GM18526 (cell line): Measurements from ENCODE around the gene GLRX2.

Experiments used
- POLR2A ChIP-seq: IDR thresholded peaks from 3 replicates; pipeline ENCODE4 v1.6.1; 2011; ENCODE audit not compliant: insufficient read length; ENCODE audit errors: extremely low read depth

The GLRX2 gene

DNA sequence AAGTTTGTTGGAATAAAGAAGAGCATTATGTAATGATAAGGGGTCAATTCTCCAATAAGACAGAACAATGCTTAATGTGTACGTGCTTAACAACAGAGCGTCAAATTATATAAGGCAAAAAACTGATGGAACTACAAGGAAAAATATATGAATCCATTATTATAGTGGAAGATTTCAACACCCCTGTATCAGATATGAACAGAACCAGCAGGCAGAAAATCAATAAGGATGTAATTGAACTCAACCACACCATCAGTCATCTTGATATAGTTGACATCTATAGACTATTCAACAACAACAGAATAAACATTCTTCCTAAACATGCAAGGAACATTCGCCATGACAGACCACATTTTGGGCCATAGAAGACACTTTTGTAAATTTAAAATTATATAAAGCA is 13.0 kb upstream of the GLRX2 start:
- TF ChIP-seq POLR2A: no peak

DNA sequence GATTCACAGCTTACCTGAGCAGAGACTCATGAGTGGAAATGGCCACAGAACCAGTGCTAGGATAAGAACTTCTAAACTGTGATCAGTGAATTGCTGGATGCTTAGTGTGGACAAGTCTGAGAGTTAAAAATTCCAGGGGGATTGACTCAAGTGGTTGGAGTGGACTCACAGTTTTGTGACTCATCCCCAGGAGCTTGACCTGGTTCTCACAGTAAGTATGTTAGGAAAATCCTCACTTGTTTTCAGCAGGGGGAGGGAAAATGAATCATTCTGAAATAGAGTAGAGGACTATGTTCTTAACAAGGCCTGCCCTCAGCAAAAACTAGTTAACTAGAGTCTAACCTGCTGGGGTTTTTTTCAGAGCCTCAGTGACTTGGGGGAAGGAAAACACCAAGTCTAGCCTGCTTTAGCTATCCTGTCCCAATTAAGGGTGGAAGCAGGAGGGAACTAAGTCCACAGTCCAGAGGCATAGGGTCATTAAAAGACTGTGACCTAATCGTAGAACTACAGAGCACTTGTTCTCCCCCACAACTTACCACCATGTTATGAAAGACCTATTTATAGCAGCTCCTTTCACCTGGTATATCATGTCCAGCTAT is 10.5 kb upstream of the GLRX2 start:
- TF ChIP-seq POLR2A: no peak

DNA sequence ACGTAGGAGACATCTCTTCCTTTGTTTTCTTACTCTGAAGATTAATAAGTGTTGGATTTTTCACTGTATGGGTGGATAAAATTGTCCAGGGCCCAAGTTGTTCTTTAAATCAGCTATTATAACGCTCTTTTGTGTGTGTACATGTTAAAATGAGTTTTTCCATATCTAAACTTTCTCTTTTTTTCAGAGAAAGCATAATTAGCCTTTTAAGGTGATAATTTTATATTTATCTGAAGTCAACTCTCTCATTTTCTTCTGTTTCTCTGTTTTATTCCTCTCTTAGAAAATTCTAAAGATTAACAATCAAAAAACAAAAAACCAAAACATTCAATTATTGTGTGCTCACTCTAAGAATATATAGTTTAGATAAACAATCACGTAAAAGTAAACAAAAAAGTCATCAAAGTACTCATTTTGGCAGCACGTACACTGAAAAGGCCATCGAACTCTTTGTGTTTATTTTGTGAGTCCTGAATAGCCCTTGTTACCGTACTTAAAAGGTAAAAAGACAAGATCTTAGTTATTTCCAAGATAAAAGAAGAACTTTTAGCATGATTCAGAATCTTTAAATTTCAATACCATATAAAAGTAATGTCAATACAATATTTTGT is 9.4 kb upstream of the GLRX2 start:
- TF ChIP-seq POLR2A: no peak

- TF ChIP-seq POLR2A: no peak
Measured at GRCh38 chr1:193113992-193114332, 8.7 kb upstream of the GLRX2 start.

DNA sequence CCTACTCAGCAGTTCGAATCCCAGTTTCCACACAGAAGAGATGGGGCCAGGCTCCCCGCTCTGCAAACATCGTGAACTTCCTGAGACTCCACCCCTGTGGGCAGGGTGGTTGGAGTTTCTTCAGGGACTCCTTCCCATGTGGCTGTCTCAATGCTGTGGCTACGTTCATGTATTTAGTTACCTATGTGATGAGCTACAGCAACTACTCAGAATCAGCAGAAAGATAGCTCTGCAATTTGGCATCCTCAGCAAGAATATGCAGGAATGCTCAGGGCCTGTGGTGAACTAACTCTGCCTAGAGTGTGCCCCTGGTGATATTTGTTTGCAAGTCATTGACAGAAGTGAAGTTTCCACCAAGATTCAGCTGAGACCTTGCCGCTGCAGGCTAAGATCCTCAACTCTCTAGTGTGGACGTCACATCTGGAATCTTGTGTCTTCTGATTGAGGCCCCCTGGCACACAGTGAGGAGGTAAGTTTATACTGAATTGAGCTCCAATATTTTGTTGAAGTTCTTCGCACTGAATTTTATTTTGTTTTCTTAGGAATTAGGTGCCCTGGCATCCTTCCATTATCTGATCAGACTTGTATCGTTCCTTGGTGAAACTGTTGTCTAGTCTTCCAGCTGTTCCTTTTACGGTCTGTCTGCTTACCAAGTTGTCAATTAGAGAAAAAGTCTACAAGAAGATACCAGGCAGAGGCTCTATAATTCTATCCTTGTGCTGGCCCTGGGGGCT is 8.2 kb upstream of the GLRX2 start:
- TF ChIP-seq POLR2A: no peak

DNA sequence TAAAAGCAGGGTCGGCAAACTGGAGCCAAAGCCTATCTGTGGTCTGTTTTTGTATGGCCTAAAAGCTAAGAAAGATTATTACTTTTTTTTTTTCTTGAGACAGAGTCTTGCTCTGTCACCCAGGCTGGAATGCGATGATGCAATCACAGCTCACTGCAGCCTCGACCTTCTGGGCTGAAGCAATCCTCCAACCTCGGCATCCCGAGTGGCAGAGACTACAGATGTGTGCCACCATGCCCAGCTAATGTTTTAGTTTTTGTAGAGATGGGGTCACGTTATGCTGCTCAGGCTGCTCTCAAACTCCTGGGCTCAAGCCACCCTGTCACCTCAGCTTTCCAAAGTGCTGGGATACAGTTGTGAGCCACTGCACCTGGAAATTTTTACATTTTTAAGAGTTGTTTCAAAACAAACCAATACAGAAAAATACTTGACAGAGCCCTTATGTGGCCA is 6.5 kb upstream of the GLRX2 start:
- TF ChIP-seq POLR2A: no peak

- no peak for TF ChIP-seq POLR2A
Measured at GRCh38 chr1:193110864-193111263, 5.7 kb upstream of the GLRX2 start.

GRCh38 chr1:193110246-193110645 is 5.0 kb upstream of the GLRX2 start:
- no peak for TF ChIP-seq POLR2A

GRCh38 chr1:193109619-193110018 is 4.4 kb upstream of the GLRX2 start:
- TF ChIP-seq POLR2A: no peak

DNA sequence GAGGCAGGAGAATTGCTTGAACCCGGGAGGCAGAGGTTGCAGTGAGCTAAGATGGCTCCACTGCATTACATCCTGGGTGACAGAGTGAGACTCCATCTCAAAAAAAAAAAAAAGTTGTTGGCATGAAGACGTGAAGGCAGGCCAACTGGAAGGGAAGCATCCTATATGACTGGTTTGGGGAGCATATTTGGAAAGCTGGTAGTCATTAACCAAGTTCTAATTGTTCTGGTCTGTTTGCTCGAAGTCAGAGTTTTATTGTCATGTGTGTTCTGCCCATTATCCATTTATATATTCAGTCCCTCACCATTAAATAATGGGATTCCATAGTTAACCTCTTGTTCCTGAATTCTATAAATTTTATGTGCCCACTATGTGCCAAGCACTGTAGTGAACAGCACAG is 3.3 kb upstream of the GLRX2 start:
- TF ChIP-seq POLR2A: no peak

DNA sequence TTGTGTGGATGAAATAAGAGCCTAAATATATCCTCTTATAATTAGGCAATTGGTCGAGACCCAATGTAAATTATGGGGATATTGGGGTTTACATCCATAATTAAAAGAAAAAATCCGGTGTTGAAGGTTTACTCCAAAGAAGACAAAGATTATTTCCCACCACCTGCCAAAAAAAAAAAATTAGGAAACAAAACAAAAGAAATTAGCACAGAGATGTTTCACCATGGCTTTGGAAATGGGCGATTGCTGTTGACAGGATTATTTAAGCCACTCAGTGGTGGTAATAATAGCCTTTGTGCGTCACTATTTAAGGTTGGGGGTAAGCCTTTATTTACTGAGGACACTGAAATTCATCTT is 585 bp upstream of the GLRX2 start:
- no peak for TF ChIP-seq POLR2A

DNA sequence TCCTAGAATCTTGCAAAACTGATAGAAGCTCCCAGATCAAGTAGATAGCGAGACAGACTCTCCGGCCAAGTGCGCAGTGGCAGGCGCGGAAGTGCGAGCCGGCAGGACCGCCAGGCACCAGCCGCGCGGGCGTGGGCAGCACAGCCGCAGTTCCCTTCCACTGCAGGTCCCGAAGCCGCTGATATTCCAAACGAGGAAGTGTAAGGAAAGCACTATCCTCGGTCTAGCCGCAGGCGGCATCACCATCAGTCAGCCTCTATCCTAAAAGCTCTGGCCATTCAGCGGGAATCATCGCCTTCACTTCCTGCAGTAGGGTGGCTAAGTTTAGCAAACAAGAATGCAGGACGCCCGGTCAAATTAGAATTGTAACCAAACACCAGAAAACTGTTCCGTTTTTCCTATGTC is 710 bp downstream of the GLRX2 start:
- TF ChIP-seq POLR2A: no peak

DNA sequence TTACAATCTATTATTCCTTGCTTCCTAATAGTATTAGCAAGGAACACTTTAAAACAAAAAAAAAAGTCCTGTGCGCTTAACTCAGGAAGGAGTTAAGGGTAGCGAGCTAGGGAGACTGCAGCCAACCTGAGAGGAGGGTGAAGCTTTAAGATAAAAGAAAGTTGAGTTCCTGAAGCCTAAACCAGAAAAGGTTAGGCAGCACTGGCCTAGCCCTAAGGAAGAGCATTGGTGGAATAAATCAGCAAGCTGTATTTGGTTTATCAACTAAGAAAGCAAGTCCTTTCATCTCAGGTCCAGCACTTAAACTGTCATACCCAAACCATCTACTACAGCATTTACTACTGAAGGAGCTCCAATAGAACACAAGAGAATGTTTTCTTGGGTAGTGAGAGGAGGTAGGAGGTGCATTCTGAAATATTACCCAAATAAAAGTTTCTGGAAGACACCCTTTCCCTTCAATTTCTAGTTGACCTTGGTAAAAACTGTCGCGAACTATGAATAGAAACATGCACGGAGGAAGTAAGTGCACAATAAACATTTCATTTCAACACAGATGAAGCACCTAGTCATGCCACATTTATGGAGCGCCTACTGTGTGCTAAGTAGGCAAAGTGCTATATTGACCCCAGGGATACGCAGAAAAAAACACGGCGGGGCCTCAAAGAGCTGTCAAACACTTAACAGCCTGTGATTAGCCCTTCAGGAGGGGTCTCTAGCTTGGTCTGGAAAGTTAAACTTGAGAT is 1.3 kb downstream of the GLRX2 start:
- TF ChIP-seq POLR2A: no peak

GRCh38 chr1:193102662-193103061 is 2.6 kb downstream of the GLRX2 start:
- TF ChIP-seq POLR2A: no peak

DNA sequence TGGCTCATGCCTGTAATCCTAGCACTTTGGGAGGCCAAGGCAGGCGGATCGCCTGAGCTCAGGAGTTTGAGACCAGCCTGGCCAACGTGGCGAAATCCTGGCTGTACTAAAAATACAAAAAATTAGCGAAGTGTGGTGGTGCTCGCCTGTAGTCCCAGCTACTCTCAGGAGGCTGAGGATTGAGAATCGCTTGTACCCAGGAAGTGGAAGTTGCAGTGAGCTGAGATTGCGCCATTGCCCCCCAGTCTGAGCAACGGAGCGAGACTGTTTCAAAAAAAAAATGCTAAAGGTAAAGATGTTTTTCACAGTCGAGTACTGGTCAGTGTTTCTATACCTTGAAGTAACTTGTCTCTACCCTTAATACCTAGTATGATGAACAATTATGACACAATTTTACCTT is 11.1 kb downstream of the GLRX2 start:
- no peak for TF ChIP-seq POLR2A

DNA sequence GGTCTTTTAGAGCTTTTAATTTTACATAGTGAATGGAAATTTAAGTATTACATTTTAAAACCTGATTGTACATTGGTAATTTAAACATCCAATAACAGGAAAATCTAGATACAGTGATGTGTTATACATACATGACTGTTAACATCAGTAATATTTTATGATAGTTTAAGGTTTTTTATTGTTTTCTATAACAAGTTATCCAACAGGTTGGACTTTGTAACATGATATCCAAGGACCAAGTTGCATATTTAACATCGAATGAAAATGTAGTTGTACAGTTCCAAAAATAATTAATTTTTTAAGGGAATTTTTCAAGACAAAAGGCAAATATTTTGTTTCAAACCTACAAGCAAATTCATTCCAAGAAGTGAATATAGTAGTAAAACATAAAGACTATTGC is 14.3 kb downstream of the GLRX2 start:
- no peak for TF ChIP-seq POLR2A
